Left ventricle myocardium inferior (tissue), 1 donor: ENCODE results near the gene PACSIN1. TPM values are rescaled to one million over a fixed set of nuclear protein-coding genes. Genes with fewer than 3 reads are reported as not detected.
"Not testable (repeated sequence)": the region's sequence is repeated elsewhere in the genome, so short reads cannot be mapped to it uniquely, and the experiment has no call there.

Experiments
- DNase-seq: peaks from one replicate; pipeline ENCODE4 v3.0.0-alpha.2; 2020
- H3K27ac ChIP-seq: fragments of 200-600 bp; replicated peaks from 2 replicates; pipeline ENCODE4 v1.8.0; 2021
- H3K27me3 ChIP-seq: fragments of 200-600 bp; 2 replicates; pipeline ENCODE4 v1.8.0; 2021; ENCODE audit warnings: low read depth
- H3K36me3 ChIP-seq: fragments of 200-600 bp; 2 replicates; pipeline ENCODE4 v1.8.0; 2021
- H3K4me1 ChIP-seq: fragments of 200-600 bp; 2 replicates; pipeline ENCODE4 v1.8.0; 2021
- H3K4me3 ChIP-seq: fragments of 200-600 bp; 2 replicates; pipeline ENCODE4 v1.8.0; 2021; ENCODE audit warnings: mild to moderate bottlenecking, moderate library complexity
- H3K9me3 ChIP-seq: fragments of 200-600 bp; replicated peaks from 2 replicates; pipeline ENCODE4 v1.8.0; 2021
- intact Hi-C: fragments of 100-400 bp; cut with micrococcal nuclease; formaldehyde crosslinking; loops from one replicate; pipeline ENCODE4 v1.11.0; 2022
- total RNA-seq: library from RNA; stranded (reverse); fragmentation: NEBNext Ultra II Directional; extraction: Animal tissue kit (Norgen Biotek cat#: 25700); gene quantifications from one replicate; pipeline ENCODE4 v1.2.1, GENCODE V29; 2021
- TF ChIP-seq, protein P1 (sequence below): fragments of 200-600 bp; IDR thresholded peaks from 2 replicates; pipeline ENCODE4 v1.8.0; 2021; ENCODE audit warnings: antibody characterized with exemption, mild to moderate bottlenecking, borderline replicate concordance
- donor health status: DM: no; HTN: yes; CAD: no; lungs with severe emphysema.

PACSIN1 gene
- total RNA-seq, 1 donor from 2014 or later: 15.2 TPM

DNA sequence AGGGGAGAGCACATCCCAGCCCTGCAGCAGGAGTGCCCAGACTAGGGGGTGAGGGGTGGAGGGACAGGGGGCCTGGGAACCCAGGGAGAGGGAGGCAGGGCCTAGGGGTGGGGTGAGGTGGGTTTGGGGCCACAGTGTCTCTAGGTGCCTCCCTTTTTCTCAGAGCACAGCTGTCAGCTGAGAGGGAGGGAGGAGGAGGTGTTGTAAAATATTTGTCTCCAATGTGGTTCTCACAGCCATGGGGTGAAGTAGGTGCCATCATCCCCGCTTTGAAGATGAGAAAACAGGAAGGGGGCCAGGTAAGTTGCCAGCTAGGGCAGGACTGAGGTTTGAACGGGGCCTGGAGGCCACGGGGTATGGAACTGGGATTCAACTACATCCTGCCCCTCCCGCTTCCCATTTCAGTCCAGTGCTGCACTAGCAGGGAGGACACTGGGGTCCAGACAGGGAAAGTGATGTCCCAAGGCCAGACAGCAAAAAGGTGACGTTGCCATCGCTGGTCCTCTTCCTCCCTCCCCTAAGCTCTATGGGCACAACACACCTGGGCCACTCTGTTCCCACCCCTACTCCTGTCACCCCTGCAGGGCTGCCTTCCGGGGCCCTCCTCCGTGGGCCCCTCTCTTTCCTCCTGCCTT, 20.3 kb downstream of the PACSIN1 start:
- DNase-seq: no peak
- TF ChIP-seq, protein P1, sequence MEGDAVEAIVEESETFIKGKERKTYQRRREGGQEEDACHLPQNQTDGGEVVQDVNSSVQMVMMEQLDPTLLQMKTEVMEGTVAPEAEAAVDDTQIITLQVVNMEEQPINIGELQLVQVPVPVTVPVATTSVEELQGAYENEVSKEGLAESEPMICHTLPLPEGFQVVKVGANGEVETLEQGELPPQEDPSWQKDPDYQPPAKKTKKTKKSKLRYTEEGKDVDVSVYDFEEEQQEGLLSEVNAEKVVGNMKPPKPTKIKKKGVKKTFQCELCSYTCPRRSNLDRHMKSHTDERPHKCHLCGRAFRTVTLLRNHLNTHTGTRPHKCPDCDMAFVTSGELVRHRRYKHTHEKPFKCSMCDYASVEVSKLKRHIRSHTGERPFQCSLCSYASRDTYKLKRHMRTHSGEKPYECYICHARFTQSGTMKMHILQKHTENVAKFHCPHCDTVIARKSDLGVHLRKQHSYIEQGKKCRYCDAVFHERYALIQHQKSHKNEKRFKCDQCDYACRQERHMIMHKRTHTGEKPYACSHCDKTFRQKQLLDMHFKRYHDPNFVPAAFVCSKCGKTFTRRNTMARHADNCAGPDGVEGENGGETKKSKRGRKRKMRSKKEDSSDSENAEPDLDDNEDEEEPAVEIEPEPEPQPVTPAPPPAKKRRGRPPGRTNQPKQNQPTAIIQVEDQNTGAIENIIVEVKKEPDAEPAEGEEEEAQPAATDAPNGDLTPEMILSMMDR: no peak
- no peak overlapping the region for H3K27ac ChIP-seq
- intact Hi-C loops: no loop called here
- H3K4me1 ChIP-seq: no peaks in the 10 kb centered on the region
- H3K27me3 ChIP-seq: no peaks in the 10 kb centered on the region
- H3K9me3 ChIP-seq: no peaks in the 10 kb centered on the region
- no peaks in the 10 kb centered on the region for H3K36me3 ChIP-seq
- no peak overlapping the region for H3K4me3 ChIP-seq

DNA sequence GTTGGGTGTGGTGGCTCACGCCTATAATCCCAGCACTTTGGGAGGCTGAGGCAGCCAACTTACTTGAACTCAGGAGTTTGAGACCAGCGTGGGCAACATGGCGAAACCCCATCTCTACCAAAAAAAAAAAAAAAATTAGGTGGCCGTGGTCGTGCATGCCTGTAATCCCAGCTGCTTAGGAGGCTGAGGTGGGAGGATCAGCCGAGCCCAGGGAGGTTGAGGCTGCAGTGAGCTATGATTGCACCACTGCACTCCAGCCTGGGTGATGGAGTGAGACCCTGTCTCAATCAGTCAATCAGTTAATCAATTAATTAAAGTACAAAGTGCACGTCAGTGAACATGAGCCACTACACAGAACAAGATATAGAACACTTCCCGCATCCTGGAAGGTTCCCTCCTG, 21.0 kb downstream of the PACSIN1 start:
- H3K9me3 ChIP-seq, DNase-seq, H3K4me1 ChIP-seq, intact Hi-C loops, H3K4me3 ChIP-seq, H3K27ac ChIP-seq, H3K27me3 ChIP-seq, H3K36me3 ChIP-seq: not testable (repeated sequence)

DNA sequence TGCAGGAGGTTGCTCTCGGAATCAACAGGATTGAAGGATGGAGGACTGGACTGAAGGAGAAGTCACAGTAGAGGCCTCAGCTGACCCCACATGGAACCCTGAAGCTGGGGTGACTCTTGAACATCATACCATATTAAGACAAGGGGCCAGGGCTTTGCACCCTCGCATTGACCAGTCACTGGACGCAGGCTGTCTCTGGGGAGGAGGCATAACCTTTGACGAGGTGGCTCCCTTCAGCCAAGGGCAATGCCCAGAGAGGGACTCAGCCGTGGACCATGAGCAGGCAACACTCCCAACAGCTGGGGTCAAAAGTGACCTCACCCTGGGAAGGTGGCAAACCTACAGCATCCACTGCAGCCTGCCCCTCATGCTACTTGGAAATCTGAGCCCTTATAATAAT, 21.7 kb downstream of the PACSIN1 start:
- Histone ChIP-seq H3K36me3 (no peaks in the 10 kb centered on the region), H3K4me1 (no peaks in the 10 kb centered on the region), H3K9me3 (no peaks in the 10 kb centered on the region), H3K4me3 (no peak overlapping the region), H3K27ac (no peak overlapping the region), H3K27me3 (no peaks in the 10 kb centered on the region)
- intact Hi-C loops: no loop called here
- TF ChIP-seq, protein P1: no peak
- DNase-seq: no peak

DNA sequence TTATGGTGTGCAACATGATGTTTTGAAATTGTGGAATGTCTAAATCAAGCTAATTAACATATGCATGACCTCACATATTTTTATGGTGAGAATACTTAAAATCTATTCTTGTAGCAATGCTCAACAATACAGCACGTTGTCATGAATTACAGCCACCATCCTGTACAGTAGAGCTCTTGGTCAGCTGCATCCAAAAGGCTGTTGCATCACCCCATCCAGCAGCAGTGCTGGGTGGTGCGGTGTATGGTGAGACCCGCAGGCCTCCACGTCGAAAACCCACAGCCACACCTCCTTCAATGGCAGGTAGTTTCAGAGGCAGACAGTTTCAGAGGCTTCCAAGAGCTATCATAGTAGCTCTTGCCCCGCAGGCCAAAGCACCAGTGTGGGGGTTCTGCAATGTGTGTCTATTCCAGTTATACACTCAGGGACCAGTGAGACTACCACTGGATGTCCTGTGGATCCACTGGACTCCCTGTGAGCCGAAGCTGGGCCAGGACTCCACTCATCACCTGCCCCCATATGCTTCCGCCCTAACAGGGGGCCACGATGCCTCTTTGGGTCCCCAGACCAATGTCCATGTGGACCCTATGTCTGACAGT, 23.4 kb downstream of the PACSIN1 start:
- TF ChIP-seq, protein P1: no peak
- Histone ChIP-seq H3K36me3 (no peaks in the 10 kb centered on the region), H3K27ac (no peak overlapping the region), H3K27me3 (no peaks in the 10 kb centered on the region), H3K4me3 (no peak overlapping the region), H3K4me1 (no peaks in the 10 kb centered on the region), H3K9me3 (no peaks in the 10 kb centered on the region)
- intact Hi-C loops: no loop called here
- no peak for DNase-seq

DNA sequence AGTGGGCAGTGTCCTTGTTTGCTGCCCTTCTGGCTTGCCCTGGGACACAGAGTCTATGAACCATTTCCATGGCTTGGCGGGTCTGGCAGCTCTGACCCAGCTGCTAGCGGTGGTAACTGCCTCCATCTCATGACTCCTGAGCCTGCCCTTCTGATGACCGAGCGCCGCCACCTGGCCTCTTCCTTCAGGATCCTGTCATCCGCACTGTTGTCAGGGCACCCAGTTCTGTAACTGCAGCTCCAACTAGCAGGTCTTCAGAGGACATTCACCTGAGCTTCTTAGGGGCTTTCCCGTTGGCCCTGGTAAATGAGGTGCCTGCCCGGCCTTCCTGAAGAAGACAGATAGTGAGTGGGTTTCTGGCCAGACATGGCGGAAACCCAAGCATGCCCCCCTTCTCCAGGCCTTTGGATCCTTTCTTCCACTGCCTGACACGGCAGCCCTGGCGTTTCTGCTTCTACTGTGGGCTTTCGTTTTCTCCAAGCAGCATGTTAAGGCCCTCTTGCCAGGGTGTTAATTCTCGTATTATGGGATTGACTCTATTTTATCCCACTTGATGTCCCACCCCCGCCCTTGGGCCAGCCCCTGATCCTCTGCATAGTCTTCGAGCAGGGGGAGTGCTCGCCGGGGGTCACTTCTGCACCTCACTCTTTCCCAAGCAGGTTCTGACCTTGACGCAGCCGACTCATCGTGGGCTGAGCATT, 24.7 kb downstream of the PACSIN1 start:
- Histone ChIP-seq H3K27ac (no peak overlapping the region), H3K27me3 (no peaks in the 10 kb centered on the region), H3K4me1 (no peaks in the 10 kb centered on the region), H3K36me3 (no peaks in the 10 kb centered on the region), H3K9me3 (no peaks in the 10 kb centered on the region), H3K4me3 (no peak overlapping the region)
- intact Hi-C loops: no loop called here
- no peak for DNase-seq
- TF ChIP-seq, protein P1: no peak

DNA sequence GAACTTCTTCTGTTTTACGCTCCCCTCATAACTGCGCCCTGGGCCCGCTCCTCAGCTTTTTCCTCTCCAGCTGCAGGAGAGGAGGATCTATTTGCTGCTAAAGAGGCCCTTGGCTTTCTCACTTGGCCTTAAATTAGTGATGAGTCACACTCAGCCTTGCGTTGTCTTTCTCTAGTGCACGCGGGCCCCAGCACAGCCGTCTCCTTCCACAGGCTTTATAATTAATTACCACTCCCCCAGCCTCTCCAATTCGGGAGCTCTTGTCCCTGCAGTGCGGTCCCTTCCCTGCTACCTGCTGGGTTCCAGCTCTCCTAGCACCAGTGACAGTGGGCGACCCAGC, 25.2 kb downstream of the PACSIN1 start:
- H3K4me3 ChIP-seq: no peak overlapping the region

More for the DNA sequence above, 25.2 kb downstream of the PACSIN1 start:
- Histone ChIP-seq H3K4me1 (no peaks in the 10 kb centered on the region), H3K36me3 (no peaks in the 10 kb centered on the region), H3K27me3 (no peaks in the 10 kb centered on the region), H3K27ac (no peak overlapping the region), H3K9me3 (no peaks in the 10 kb centered on the region)
- TF ChIP-seq, protein P1: no peak
- DNase-seq: no peak
- intact Hi-C loops: no loop called here
